Kidney epithelial cell (primary cell): ENCODE results near the gene MMP17. TPM values are rescaled to one million over a fixed set of nuclear protein-coding genes. Genes with fewer than 3 reads are reported as not detected.

Source experiments
- DNase-seq: peaks from one replicate; pipeline ENCODE4 v3.0.0-alpha.2; 2010; ENCODE audit warnings: low read depth
- H3K27me3 ChIP-seq: 2 replicates; pipeline ENCODE4 v1.6.0; 2011; ENCODE audit warnings: low read length; ENCODE audit not compliant: control insufficient read depth, insufficient read depth
- H3K36me3 ChIP-seq: 2 replicates; pipeline ENCODE4 v1.5.1; 2011; ENCODE audit warnings: low read length; ENCODE audit not compliant: control insufficient read depth, insufficient read depth
- H3K4me3 ChIP-seq: 2 replicates; pipeline ENCODE4 v1.5.1; 2011; ENCODE audit warnings: low read depth, mild to moderate bottlenecking, control low read depth, low read length
- CTCF ChIP-seq: IDR thresholded peaks from 2 replicates; pipeline ENCODE4 v1.5.1; 2011; ENCODE audit warnings: mild to moderate bottlenecking, moderate library complexity, low read length, control low read depth, inconsistent platforms; ENCODE audit not compliant: insufficient read depth, poor library complexity, severe bottlenecking
- total RNA-seq: library from RNA; depleted of rRNA; stranded (reverse); fragments of >200 nt; gene quantifications from 2 replicates; pipeline ENCODE4 v1.2.3, GENCODE V29; 2015

The MMP17 gene
- total RNA-seq, 1 donor from 2014 or later: 1.7 TPM

GRCh38 chr12:131851741-131852550 is 23.8 kb downstream of the MMP17 start:
- no peak for DNase-seq

DNA sequence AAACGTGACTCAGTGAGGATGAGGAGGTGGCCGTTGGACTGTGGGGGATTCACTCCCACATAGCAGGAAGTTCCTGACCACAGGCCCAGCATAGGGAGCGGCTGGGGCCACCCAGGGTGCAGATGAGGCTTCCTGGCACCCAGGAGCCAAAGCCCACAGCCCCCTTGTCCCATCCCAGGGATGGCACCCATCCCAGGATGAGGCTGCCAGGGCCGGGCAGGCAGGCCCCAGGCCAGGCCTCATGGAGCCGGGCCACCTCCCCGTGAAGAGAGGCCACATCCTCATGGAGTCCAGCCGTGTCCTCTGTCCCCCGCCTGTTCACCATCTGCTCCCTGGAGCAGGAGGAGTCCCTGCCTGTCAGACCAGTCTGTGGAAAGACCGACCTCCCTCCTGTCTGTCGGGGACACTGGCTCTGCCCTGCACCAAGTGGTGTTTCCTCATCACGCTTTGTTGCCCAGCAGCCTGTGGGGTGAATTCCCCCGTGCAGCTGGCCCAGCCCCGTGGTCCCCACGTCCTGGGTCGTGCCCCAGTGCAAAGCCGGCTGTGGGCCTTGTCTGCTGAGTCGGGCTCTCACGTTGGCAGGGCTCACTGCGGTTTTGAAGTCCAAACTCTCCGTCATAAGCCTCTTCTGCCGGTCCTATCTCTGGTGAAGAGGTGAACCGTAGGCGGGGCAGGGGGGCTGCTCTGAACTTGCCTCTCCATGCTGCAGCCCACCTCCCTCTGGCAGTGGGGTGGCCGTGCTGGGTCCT is 24.5 kb downstream of the MMP17 start:
- no peak for TF ChIP-seq CTCF
- Histone ChIP-seq H3K4me3 (no peak overlapping the region), H3K36me3 (no peaks in the 10 kb centered on the region), H3K27me3 (peaks cover 10% of the 10 kb centered on the region)
- no peak for DNase-seq

More at GRCh38 chr12:131851741-131852550, 23.8 kb downstream of the MMP17 start:
- TF ChIP-seq CTCF: no peak
- no peak overlapping the region for H3K4me3 ChIP-seq
- peaks cover 10% of the 10 kb centered on the region for H3K27me3 ChIP-seq
- H3K36me3 ChIP-seq: no peaks in the 10 kb centered on the region

GRCh38 chr12:131853832-131854797 is 25.9 kb downstream of the MMP17 start:
- no peak overlapping the region for H3K4me3 ChIP-seq
- no peak for TF ChIP-seq CTCF
- DNase-seq: no peak
- peaks cover 10% of the 10 kb centered on the region for H3K27me3 ChIP-seq
- H3K36me3 ChIP-seq: no peaks in the 10 kb centered on the region

DNA sequence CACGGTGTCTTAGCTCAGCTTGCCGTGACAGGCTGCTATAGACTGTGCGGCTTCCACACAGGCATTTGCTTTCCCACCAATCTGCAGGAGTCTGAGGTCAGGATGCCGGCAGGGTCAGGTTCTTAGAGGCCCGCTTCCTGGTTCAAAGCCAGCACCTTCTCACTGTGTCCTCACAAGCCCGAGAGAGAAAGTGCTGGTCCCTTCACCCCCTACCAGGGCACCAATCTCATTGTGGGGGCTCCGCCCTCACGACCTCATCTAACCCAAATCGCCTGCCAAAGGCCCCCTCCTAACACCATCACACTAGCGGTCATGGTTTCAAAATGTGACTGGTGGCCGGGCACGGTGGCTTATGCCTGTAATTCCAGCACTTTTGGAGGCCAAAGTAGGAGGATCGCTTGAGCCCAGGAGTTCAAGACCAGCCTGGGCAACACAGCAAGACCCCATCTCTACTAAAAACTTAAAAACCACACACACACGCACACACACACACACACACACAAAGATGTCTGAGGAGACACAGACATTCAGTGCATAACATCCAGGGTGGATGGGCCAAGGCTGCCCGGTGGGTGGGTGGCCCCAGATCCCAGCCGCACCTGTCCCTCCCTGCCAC is 26.8 kb downstream of the MMP17 start:
- no peak for TF ChIP-seq CTCF
- Histone ChIP-seq H3K4me3 (no peak overlapping the region), H3K27me3 (peaks cover 10% of the 10 kb centered on the region), H3K36me3 (no peaks in the 10 kb centered on the region)
- DNase-seq: no peak

DNA sequence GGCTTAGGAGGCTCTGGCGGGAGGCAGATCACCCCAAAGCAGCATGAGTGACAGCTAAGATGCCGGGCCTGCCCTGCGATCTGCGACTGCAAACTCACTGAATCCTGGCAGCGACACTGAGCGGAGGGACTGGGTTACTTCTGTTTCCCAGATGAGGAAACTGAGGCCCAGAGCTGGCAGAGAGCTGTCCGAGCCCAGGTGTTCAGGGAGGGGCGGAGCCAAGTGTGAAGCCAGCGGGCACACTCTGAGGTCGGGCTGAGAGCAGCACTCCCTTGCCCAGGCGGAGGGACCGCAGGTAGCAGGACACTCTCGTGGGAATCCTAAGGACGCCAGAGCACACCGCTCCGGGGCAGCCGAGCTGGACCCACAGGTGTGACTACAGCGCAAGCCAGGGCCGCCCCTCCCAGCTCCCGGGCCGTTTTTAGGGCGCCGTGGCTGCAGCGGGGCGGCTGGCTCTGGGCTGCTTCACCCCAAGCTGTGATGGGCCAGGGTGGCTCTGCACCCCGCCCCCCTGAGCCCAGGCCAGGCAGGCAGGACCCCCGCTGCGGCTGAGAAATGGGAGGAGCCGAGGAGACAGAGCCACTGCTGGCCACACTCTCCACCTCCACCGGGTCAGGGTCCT is 27.4 kb downstream of the MMP17 start:
- Histone ChIP-seq H3K27me3 (peaks cover 10% of the 10 kb centered on the region), H3K4me3 (no peak overlapping the region), H3K36me3 (no peaks in the 10 kb centered on the region)
- no peak for DNase-seq
- no peak for TF ChIP-seq CTCF
